ENCODE measurements around the gene SYVN1. TPM values are rescaled to one million over a fixed set of nuclear protein-coding genes. Genes with fewer than 3 reads are reported as not detected.

Gene SYVN1
- total RNA-seq, 1 experiment from 2014 or later: 64.3 TPM

- Histone ChIP-seq H3K36me3 (ENCODE audit: control insufficient read depth, insufficient read depth, low read length) (no peaks in the 10 kb centered on the region), H3K9me3 (ENCODE audit: control insufficient read depth, insufficient read depth, low read depth, low read length) (no peaks in the 10 kb centered on the region), H3K27ac (ENCODE audit: low read length) (no peak overlapping the region), H3K27me3 (ENCODE audit: control insufficient read depth, insufficient read depth, low read length) (no peaks in the 10 kb centered on the region), H3K4me1 (ENCODE audit: control insufficient read depth, insufficient read depth, low read length) (peaks cover 21% of the 10 kb centered on the region), H3K4me3 (ENCODE audit: low read depth in 2 of 2, low read length in 2 of 2) (no peak overlapping the region)
- TF ChIP-seq, protein P1, sequence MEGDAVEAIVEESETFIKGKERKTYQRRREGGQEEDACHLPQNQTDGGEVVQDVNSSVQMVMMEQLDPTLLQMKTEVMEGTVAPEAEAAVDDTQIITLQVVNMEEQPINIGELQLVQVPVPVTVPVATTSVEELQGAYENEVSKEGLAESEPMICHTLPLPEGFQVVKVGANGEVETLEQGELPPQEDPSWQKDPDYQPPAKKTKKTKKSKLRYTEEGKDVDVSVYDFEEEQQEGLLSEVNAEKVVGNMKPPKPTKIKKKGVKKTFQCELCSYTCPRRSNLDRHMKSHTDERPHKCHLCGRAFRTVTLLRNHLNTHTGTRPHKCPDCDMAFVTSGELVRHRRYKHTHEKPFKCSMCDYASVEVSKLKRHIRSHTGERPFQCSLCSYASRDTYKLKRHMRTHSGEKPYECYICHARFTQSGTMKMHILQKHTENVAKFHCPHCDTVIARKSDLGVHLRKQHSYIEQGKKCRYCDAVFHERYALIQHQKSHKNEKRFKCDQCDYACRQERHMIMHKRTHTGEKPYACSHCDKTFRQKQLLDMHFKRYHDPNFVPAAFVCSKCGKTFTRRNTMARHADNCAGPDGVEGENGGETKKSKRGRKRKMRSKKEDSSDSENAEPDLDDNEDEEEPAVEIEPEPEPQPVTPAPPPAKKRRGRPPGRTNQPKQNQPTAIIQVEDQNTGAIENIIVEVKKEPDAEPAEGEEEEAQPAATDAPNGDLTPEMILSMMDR (IDR thresholded peaks at IDR 0.05): no peak
- ChIA-PET POLR2A (interaction anchor here (1.0 kb wide), 1 partner anchor 7 kb away, joined by 6 read pairs; no protein-coding TSS in a partner anchor), CTCF (interaction anchor here (0.9 to 1.3 kb wide), 4 partner anchors 8 to 255 kb away, joined by 3 to 6 read pairs (median 4); no protein-coding TSS in a partner anchor)
- BruUV-seq (replicated peaks): no TSS peak
- in situ Hi-C loops (cut with HindIII; ENCODE audit: low pct_unique_long_range_greater_than_20kb, low sequenced_read_pairs): no loop called here
- ATAC-seq: no peak
- DNase-seq (ENCODE audit: low read depth, low spot score): no peak
- intact Hi-C loops (cut with micrococcal nuclease; ENCODE audit: unreplicated experiment): loop anchor here (10.0 kb wide), 1 partner anchor 265 kb away; the partner anchor contains the start of gene CDC42BPG
Measured at GRCh38 chr11:65109231-65110198, 24.8 kb downstream of the SYVN1 start.

GRCh38 chr11:65108469-65109123 lies 25.7 kb downstream of the SYVN1 start:
- TF ChIP-seq POLR2AphosphoS5 (IDR thresholded peaks at IDR 0.05; ENCODE audit: low read depth, low read length): no peak
- TF ChIP-seq, protein P2, sequence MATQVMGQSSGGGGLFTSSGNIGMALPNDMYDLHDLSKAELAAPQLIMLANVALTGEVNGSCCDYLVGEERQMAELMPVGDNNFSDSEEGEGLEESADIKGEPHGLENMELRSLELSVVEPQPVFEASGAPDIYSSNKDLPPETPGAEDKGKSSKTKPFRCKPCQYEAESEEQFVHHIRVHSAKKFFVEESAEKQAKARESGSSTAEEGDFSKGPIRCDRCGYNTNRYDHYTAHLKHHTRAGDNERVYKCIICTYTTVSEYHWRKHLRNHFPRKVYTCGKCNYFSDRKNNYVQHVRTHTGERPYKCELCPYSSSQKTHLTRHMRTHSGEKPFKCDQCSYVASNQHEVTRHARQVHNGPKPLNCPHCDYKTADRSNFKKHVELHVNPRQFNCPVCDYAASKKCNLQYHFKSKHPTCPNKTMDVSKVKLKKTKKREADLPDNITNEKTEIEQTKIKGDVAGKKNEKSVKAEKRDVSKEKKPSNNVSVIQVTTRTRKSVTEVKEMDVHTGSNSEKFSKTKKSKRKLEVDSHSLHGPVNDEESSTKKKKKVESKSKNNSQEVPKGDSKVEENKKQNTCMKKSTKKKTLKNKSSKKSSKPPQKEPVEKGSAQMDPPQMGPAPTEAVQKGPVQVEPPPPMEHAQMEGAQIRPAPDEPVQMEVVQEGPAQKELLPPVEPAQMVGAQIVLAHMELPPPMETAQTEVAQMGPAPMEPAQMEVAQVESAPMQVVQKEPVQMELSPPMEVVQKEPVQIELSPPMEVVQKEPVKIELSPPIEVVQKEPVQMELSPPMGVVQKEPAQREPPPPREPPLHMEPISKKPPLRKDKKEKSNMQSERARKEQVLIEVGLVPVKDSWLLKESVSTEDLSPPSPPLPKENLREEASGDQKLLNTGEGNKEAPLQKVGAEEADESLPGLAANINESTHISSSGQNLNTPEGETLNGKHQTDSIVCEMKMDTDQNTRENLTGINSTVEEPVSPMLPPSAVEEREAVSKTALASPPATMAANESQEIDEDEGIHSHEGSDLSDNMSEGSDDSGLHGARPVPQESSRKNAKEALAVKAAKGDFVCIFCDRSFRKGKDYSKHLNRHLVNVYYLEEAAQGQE (IDR thresholded peaks at IDR 0.05; ENCODE audit: insufficient read depth in 1 of 2, low read depth in 2 of 2, low read length in 1 of 2): 0 out of 4 replicates have a peak, but pooled peaks of 1 of the 2 experiments have one; percentile 15
- ATAC-seq (no peak), DNase-seq (ENCODE audit: low read depth, low spot score) (no peak)
- Histone ChIP-seq H3K27me3 (ENCODE audit: control insufficient read depth, insufficient read depth, low read length) (no peaks in the 10 kb centered on the region), H3K4me3 (ENCODE audit: low read depth in 2 of 2, low read length in 2 of 2) (no peak overlapping the region), H3K9me3 (ENCODE audit: control insufficient read depth, insufficient read depth, low read depth, low read length) (no peaks in the 10 kb centered on the region), H3K27ac (ENCODE audit: low read length) (no peak overlapping the region), H3K36me3 (ENCODE audit: control insufficient read depth, insufficient read depth, low read length) (no peaks in the 10 kb centered on the region), H3K4me1 (ENCODE audit: control insufficient read depth, insufficient read depth, low read length) (peaks cover 19% of the 10 kb centered on the region)
- ChIA-PET CTCF (no interaction called here), POLR2A (no interaction called here)
- in situ Hi-C loops (cut with HindIII; ENCODE audit: low pct_unique_long_range_greater_than_20kb, low sequenced_read_pairs): no loop called here
- intact Hi-C loops (cut with micrococcal nuclease; ENCODE audit: unreplicated experiment): no loop called here
- BruUV-seq (replicated peaks): no TSS peak
